Progenitor cell of endocrine pancreas (in vitro differentiated cells): ENCODE results near the gene DNASE1L1. TPM values are rescaled to one million over a fixed set of nuclear protein-coding genes. Genes with fewer than 3 reads are reported as not detected.

Experiments
- DNase-seq: peaks from one replicate; pipeline ENCODE4 v3.0.0; 2021; ENCODE audit warnings: low spot score; ENCODE audit not compliant: unreplicated experiment
- H3K27ac Mint-ChIP-seq: 2 replicates; pipeline ENCODE4 v1.8.0; 2021; ENCODE audit warnings: mild to moderate bottlenecking, moderate library complexity, mixed read lengths
- H3K27me3 Mint-ChIP-seq: 2 replicates; pipeline ENCODE4 v1.8.0; 2021; ENCODE audit warnings: mixed read lengths
- H3K36me3 Mint-ChIP-seq: 2 replicates; pipeline ENCODE4 v1.8.0; 2022; ENCODE audit warnings: mixed read lengths; ENCODE audit not compliant: insufficient read depth
- H3K4me1 Mint-ChIP-seq: 2 replicates; pipeline ENCODE4 v1.8.0; 2021; ENCODE audit warnings: low read depth, mixed read lengths
- H3K4me3 Mint-ChIP-seq: 2 replicates; pipeline ENCODE4 v1.8.0; 2021; ENCODE audit warnings: low read depth, mild to moderate bottlenecking, moderate library complexity, mixed read lengths
- H3K9me3 Mint-ChIP-seq: 2 replicates; pipeline ENCODE4 v1.8.0; 2021; ENCODE audit warnings: low read depth, mixed read lengths
- total RNA-seq: library from RNA; stranded (reverse); gene quantifications from 2 replicates; pipeline ENCODE4 v1.2.1, GENCODE V29; 2021
- TF ChIP-seq, protein P1 (sequence below): fragments of 200-600 bp; sonication (generic); IDR thresholded peaks from one replicate; pipeline ENCODE4 v1.5.0; 2021; ENCODE audit warnings: antibody characterized with exemption, mild to moderate bottlenecking; ENCODE audit not compliant: unreplicated experiment

Gene DNASE1L1
- total RNA-seq, 1 donor from 2014 or later: 12.7 TPM

DNA sequence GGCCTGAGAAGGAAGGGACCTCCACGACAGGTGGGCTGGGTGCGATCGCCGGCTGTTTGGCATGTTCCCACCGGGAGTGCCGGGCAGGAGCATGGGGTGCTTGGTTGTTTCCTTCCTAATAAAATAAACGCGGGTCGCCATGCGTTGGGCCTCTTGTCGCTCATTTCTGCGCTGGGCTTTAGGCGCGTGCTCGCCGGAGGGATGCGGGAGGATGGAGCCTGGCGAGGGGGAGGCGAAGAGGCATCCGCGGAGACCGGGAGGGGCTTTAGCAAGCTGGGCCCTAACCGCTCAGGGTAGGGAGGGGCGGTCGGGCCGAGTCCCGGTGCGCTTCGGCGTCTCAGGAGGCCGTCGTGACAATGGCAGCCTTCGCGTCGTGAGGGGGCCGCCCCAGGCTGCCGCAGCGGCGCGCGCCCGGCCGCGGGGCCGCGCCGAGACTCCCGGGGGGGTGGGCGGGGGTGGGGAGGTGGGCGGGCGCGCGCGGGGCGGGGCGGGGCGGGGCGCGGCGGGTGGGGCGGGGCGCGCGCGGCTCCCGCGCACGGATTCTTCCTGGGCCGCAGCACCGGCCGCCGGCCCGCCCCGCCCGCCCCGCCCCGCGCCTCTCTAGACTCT is 27.4 kb upstream of the DNASE1L1 start:
- H3K27me3 Mint-ChIP-seq: no peaks in the 10 kb centered on the region
- no peaks in the 10 kb centered on the region for H3K9me3 Mint-ChIP-seq
- peaks cover 4% of the 10 kb centered on the region for H3K4me1 Mint-ChIP-seq
- peak overlapping the region; percentile 76 for H3K4me3 Mint-ChIP-seq
- TF ChIP-seq, protein P1, sequence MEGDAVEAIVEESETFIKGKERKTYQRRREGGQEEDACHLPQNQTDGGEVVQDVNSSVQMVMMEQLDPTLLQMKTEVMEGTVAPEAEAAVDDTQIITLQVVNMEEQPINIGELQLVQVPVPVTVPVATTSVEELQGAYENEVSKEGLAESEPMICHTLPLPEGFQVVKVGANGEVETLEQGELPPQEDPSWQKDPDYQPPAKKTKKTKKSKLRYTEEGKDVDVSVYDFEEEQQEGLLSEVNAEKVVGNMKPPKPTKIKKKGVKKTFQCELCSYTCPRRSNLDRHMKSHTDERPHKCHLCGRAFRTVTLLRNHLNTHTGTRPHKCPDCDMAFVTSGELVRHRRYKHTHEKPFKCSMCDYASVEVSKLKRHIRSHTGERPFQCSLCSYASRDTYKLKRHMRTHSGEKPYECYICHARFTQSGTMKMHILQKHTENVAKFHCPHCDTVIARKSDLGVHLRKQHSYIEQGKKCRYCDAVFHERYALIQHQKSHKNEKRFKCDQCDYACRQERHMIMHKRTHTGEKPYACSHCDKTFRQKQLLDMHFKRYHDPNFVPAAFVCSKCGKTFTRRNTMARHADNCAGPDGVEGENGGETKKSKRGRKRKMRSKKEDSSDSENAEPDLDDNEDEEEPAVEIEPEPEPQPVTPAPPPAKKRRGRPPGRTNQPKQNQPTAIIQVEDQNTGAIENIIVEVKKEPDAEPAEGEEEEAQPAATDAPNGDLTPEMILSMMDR: no peak
- peaks cover 3% of the 10 kb centered on the region for H3K36me3 Mint-ChIP-seq
- peak overlapping the region; percentile 80 for H3K27ac Mint-ChIP-seq
- DNase-seq: no peak

DNA sequence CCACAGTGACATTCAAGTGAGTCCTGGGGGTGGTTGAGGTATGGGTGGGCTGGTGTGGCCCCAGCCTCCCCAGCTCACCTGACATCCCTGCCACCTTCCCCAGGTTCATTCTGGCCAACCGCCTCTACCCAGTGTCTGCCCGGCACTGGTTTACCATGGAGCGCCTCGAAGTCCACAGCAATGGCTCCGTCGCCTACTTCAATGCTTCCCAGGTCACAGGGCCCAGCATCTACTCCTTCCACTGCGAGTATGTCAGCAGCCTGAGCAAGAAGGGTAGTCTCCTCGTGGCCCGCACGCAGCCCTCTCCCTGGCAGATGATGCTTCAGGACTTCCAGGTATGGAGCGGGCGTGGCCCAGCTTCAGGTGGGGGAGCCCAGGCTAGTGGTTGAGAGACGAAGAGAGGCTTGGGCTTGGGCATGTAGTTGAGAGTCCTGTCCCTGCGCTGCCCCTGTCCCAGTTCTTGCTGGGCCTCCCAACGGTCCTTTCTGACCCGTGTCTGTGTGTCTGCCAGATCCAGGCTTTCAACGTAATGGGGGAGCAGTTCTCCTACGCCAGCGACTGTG is 26.2 kb upstream of the DNASE1L1 start:
- Mint-ChIP-seq H3K27ac (no peak overlapping the region), H3K9me3 (peaks cover 5% of the 10 kb centered on the region), H3K27me3 (no peaks in the 10 kb centered on the region), H3K36me3 (peaks cover 7% of the 10 kb centered on the region), H3K4me3 (no peak overlapping the region), H3K4me1 (peaks cover 12% of the 10 kb centered on the region)
- DNase-seq: no peak
- TF ChIP-seq, protein P1: no peak

DNA sequence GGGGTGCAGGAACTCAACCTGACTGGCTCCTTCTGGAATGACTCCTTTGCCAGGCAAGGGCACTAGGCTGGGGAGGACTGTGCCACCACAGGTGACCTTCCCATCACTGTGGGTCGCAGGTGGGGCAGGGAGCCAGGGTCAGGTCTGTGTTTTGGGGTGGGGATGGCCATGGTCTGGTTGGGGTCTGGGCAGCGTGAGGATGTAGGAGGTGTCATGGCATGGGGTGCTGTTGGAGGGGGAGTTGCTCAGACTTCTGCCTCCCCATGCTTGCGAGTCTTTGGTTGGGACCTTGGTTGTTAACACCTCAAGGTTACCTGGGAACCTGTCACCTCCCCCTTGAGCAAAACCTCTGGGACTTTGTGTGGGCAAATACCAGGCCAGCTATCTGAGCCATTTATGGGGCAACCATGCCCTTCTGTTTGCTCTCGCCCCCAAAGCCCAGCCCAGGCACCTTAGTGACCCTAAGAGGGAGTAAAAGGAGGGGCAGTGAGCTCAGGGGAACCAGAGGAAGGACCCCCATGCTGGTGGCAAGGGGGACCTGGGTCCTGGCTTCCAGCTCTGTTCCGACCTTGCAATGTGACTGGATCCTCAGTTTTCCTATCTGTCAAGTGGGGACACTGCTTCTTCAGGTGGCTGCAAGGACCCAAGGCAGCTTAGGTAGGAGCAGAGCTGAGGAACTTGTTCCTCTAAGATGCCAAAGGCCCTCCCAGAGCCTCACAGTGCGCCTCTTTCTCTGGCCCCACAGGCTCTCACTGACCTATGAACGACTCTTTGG is 25.5 kb upstream of the DNASE1L1 start:
- H3K9me3 Mint-ChIP-seq: peaks cover 5% of the 10 kb centered on the region
- no peak overlapping the region for H3K4me3 Mint-ChIP-seq

DNA sequence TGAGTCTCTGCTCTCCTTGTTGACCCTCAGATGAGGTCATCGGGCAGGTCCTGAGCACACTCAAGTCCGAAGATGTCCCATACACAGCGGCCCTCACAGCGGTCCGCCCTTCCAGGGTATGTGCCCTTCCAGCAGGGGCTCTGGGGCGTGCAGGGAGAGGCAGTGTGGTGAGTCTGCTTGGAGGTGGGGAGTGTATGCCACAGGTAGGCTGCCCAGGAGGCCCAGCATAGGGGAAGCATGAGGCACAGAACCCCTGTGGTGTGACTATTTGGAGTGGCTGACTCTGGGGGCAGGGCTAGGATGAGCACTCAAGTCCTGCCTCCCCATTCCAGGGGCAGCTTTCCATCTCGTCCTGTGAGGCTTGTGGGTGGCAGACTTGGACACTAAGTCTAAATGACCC is 24.6 kb upstream of the DNASE1L1 start:
- DNase-seq: no peak
- Mint-ChIP-seq H3K27me3 (no peaks in the 10 kb centered on the region), H3K27ac (no peak overlapping the region), H3K36me3 (peaks cover 9% of the 10 kb centered on the region), H3K4me3 (no peak overlapping the region), H3K4me1 (peaks cover 19% of the 10 kb centered on the region), H3K9me3 (peaks cover 5% of the 10 kb centered on the region)
- TF ChIP-seq, protein P1: no peak

More for the DNA sequence above, 25.5 kb upstream of the DNASE1L1 start:
- peaks cover 15% of the 10 kb centered on the region for H3K4me1 Mint-ChIP-seq
- no peak overlapping the region for H3K27ac Mint-ChIP-seq
- H3K27me3 Mint-ChIP-seq: no peaks in the 10 kb centered on the region
- H3K36me3 Mint-ChIP-seq: peaks cover 7% of the 10 kb centered on the region
- DNase-seq: no peak
- TF ChIP-seq, protein P1: no peak

DNA sequence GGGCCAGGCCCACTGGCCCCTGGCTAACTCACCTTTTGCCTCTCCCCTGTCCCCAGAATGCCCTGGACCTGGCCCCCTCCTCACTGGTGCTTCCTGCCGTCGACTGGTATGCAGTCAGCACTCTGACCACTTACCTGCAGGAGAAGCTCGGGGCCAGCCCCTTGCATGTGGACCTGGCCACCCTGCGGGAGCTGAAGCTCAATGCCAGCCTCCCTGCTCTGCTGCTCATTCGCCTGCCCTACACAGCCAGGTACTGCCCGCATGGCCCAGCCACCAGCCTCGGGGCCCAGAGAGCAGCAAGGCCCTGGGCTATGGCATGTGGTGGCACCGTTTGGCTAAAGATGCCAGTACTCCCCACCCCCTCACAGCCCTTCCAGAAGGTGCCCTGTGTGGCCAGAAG is 23.2 kb upstream of the DNASE1L1 start:
- Mint-ChIP-seq H3K27me3 (no peaks in the 10 kb centered on the region), H3K36me3 (peaks cover 9% of the 10 kb centered on the region), H3K9me3 (peaks cover 8% of the 10 kb centered on the region), H3K4me1 (peaks cover 15% of the 10 kb centered on the region), H3K27ac (no peak overlapping the region), H3K4me3 (no peak overlapping the region)
- TF ChIP-seq, protein P1: no peak
- DNase-seq: no peak
